K562 (cell line): ENCODE measurements around the gene IRF2. TPM values are rescaled to one million over a fixed set of nuclear protein-coding genes. Genes with fewer than 3 reads are reported as not detected.

ENCODE experiments used
- ATAC-seq: fragments of 200-7000 bp; cut with Tn5 transposase; 3 replicates; pipeline ENCODE4 v1.9.1; 2020; ENCODE audit warnings: moderate library complexity
- BruUV-seq: library from RNA; stranded (reverse); fragments of 400-500 nt; replicated peaks from 2 replicates; lab custom pipeline; 2021; lab: Mats Ljungman, UMichigan
- CTCF ChIA-PET: fragments of 300-600 bp; formaldehyde crosslinking; extraction: SDS; loops from one replicate; lab custom pipeline; 2021; ENCODE audit warnings: low intra/inter-chr PET ratio; lab: Yijun Ruan, JAX
- POLR2A ChIA-PET: fragments of 300-600, 350-650 bp; sonication (Branson Sonifier 250); formaldehyde crosslinking; extraction: SDS; loops from one replicate; lab custom pipeline; 2021; ENCODE audit warnings: antibody characterized with exemption, inconsistent platforms; lab: Yijun Ruan, JAX
- DNase-seq, 4 experiments: peaks; one replicate each; pipeline versions ENCODE4 v3.0.0 to v3.0.0-alpha.2; 2011 to 2018; ENCODE audit warnings: low spot score in 3 of 4, mixed read lengths in 3 of 4; ENCODE audit errors: extremely low read depth in 1 of 4
- FAIRE-seq: peaks from 2 replicates; lab custom pipeline; 2011; peaks lifted over from hg19 to GRCh38; lab: Jason Lieb, UNC
- H2AFZ ChIP-seq: 2 replicates; pipeline ENCODE4 v1.6.0; 2011; ENCODE audit warnings: low read depth, low read length, control low read depth, inconsistent platforms
- H3K27ac ChIP-seq: fragments of 200-600 bp; 3 replicates; pipeline ENCODE4 v1.8.0; 2011; ENCODE audit warnings: low read depth, mild to moderate bottlenecking, control low read depth, inconsistent platforms, low read length, moderate library complexity, mixed read lengths; ENCODE audit errors: extremely low read depth
- H3K27me3 ChIP-seq, 2 experiments: fragments of 300-600 bp in 1 of 2; 2 replicates in 1 of 2; 3 replicates in 1 of 2; pipeline versions ENCODE4 v1.6.0 to v1.8.0; 2011; ENCODE audit warnings: inconsistent platforms in 2 of 2, low read length in 2 of 2, mild to moderate bottlenecking in 1 of 2, mixed read lengths in 1 of 2, moderate library complexity in 1 of 2; ENCODE audit not compliant: control insufficient read depth in 2 of 2, insufficient read depth in 2 of 2
- H3K36me3 ChIP-seq: fragments of 300-600 bp; 3 replicates; pipeline ENCODE4 v1.8.0; 2011; ENCODE audit warnings: mild to moderate bottlenecking, low read length, inconsistent platforms; ENCODE audit not compliant: control insufficient read depth, insufficient read depth
- H3K4me1 ChIP-seq, 2 experiments: fragments of 200-600 bp in 1 of 2; replicated peaks in 1 of 2; 2 replicates in 1 of 2; 3 replicates in 1 of 2; pipeline versions ENCODE4 v1.5.1 to v1.8.0; 2011; ENCODE audit warnings: inconsistent platforms in 2 of 2, low read length in 2 of 2, mild to moderate bottlenecking in 1 of 2, mixed read lengths in 1 of 2, moderate library complexity in 1 of 2; ENCODE audit not compliant: control insufficient read depth in 2 of 2, insufficient read depth in 2 of 2
- H3K4me2 ChIP-seq: 2 replicates; pipeline ENCODE4 v1.6.1; 2011; ENCODE audit warnings: low read length, control low read depth, inconsistent platforms, mixed read lengths; ENCODE audit not compliant: insufficient read depth
- H3K4me3 ChIP-seq: fragments of 200-600 bp; sonication (generic), shearing (Covaris generic); 2 replicates; pipeline ENCODE4 v1.5.1; 2016; ENCODE audit warnings: control low read depth, inconsistent platforms
- H3K79me2 ChIP-seq: fragments of 200-600 bp; 3 replicates; pipeline ENCODE4 v1.8.0; 2011; ENCODE audit warnings: low read length, inconsistent platforms; ENCODE audit not compliant: control insufficient read depth, insufficient read depth
- H3K9ac ChIP-seq, 2 experiments: 2 replicates each; pipeline versions ENCODE4 v1.6.0 to v1.6.1; 2011; ENCODE audit warnings: low read depth in 2 of 2, low read length in 2 of 2, control low read depth in 1 of 2, inconsistent platforms in 1 of 2, mild to moderate bottlenecking in 1 of 2, mixed read lengths in 1 of 2; ENCODE audit not compliant: insufficient read depth in 1 of 2
- H3K9me1 ChIP-seq: one replicate; pipeline ENCODE4 v1.6.0; 2011; ENCODE audit warnings: inconsistent platforms, mild to moderate bottlenecking, low read length, moderate library complexity; ENCODE audit not compliant: control insufficient read depth, insufficient read depth
- H3K9me3 ChIP-seq: replicated peaks from 2 replicates; pipeline ENCODE4 v1.5.1; 2011; ENCODE audit warnings: low read depth, low read length, inconsistent platforms; ENCODE audit not compliant: control insufficient read depth, insufficient read depth
- H4K20me1 ChIP-seq: replicated peaks from 2 replicates; pipeline ENCODE4 v1.6.1; 2011; ENCODE audit warnings: low read length, inconsistent platforms, mixed read lengths; ENCODE audit not compliant: control insufficient read depth, insufficient read depth
- ASH1L ChIP-seq: fragments of 450-650 bp; IDR thresholded peaks from 2 replicates; pipeline ENCODE4 v1.6.1; 2018; ENCODE audit warnings: borderline replicate concordance, mild to moderate bottlenecking, low read depth; ENCODE audit not compliant: partially characterized antibody
- DACH1 ChIP-seq: fragments of 450-650 bp; IDR thresholded peaks from 2 replicates; pipeline ENCODE4 v1.6.1; 2018; ENCODE audit not compliant: partially characterized antibody
- MLLT1 ChIP-seq, 2 experiments: fragments of 450-650 bp; IDR thresholded peaks; 2 replicates each; pipeline ENCODE4 v1.6.1; 2016
- NFIC ChIP-seq: fragments of 450-650 bp; IDR thresholded peaks from 2 replicates; pipeline ENCODE4 v1.6.1; 2017; ENCODE audit warnings: mild to moderate bottlenecking, inconsistent platforms
- POLR2B ChIP-seq: fragments of 450-650 bp; IDR thresholded peaks from 2 replicates; pipeline ENCODE4 v1.6.1; 2018; ENCODE audit warnings: low read depth; ENCODE audit not compliant: partially characterized antibody
- SMAD4 ChIP-seq: fragments of 250-450 bp; sonication (Bioruptor Pico); conservative IDR thresholded peaks from 2 replicates; pipeline ENCODE4 v1.8.0; 2021; ENCODE audit warnings: inconsistent platforms, mild to moderate bottlenecking, moderate library complexity
- TCF15 ChIP-seq: fragments of 250-450 bp; sonication (Bioruptor Pico); IDR thresholded peaks from 2 replicates; pipeline ENCODE4 v1.8.0; 2022; ENCODE audit warnings: moderate library complexity, mild to moderate bottlenecking, inconsistent platforms
- TGIF2 ChIP-seq: sonication (generic); formaldehyde crosslinking; IDR thresholded peaks from 2 replicates; pipeline ENCODE4 v1.8.1; 2022; ENCODE audit warnings: mild to moderate bottlenecking, missing genetic modification reagents, moderate library complexity
- ZNF431 ChIP-seq: sonication (generic); formaldehyde crosslinking; IDR thresholded peaks from 2 replicates; pipeline ENCODE4 v1.8.0; 2022; ENCODE audit warnings: mild to moderate bottlenecking, missing genetic modification reagents
- WGBS: fragments of 100-300 bp; shearing (Covaris generic); methylation state at CpG from one replicate; pipeline ENCODE4 v1.1.6; 2016; ENCODE audit warnings: low coverage, mixed read lengths; ENCODE audit not compliant: insufficient coverage; ENCODE audit errors: missing lambda C conversion rate; 5-methylcytosine and 5-hydroxymethylcytosine counted together
- in situ Hi-C: fragments of 300-500 bp; cut with MboI; formaldehyde crosslinking; loops from 4 replicates; pipeline ENCODE4 v1.15.0; 2018; ENCODE audit warnings: inconsistent platforms, mixed read lengths
- intact Hi-C: fragments of 100-400 bp; cut with micrococcal nuclease; formaldehyde crosslinking; loops from 2 replicates; pipeline ENCODE4 v1.14.2; 2022
- polyA plus RNA-seq, 8 experiments: library from polyadenylated mRNA; depleted of rRNA in 4 of 8; stranded (reverse) in 5 of 8; unstranded in 3 of 8; fragments of >200 nt; fragmentation: Nextera tagmentation in 2 of 8; fragmentation: Illumina TruSeq in 1 of 8; extraction: Ambion mirVana in 2 of 8; extraction: Trizol in 1 of 8; gene quantifications; 2 replicates each; pipeline versions ENCODE4 v1.2.1 to v1.2.3, GENCODE V29; 2011 to 2014; ENCODE audit warnings: inconsistent platforms in 1 of 8, missing spikeins in 1 of 8
- total RNA-seq, 7 experiments: library from RNA; depleted of rRNA in 6 of 7; stranded (reverse); fragments of >200 nt in 6 of 7; fragmentation: Illumina TruSeq in 2 of 7; extraction: Trizol in 2 of 7; gene quantifications; 2 replicates each; pipeline versions ENCODE4 v1.2.1 to v1.2.3, GENCODE V29; 2011 to 2021; ENCODE audit warnings: low replicate concordance in 1 of 7
- TF ChIP-seq, protein P1 (sequence below): fragments of 450-650 bp; formaldehyde crosslinking; IDR thresholded peaks from 2 replicates; pipeline ENCODE4 v1.4.0; 2020; ENCODE audit warnings: mild to moderate bottlenecking, moderate library complexity
- TF ChIP-seq, protein P2 (sequence below): fragments of 450-650 bp; formaldehyde crosslinking; IDR thresholded peaks from 2 replicates; pipeline ENCODE4 v1.4.0; 2020; ENCODE audit warnings: mild to moderate bottlenecking, moderate library complexity

The IRF2 gene
- total and polyA plus RNA-seq, 9 of the 15 experiments (the other 6 are each of a cell fraction or from before 2014, with no cell fraction given), result 7.1 to 17.1 (median 11.3) TPM

DNA sequence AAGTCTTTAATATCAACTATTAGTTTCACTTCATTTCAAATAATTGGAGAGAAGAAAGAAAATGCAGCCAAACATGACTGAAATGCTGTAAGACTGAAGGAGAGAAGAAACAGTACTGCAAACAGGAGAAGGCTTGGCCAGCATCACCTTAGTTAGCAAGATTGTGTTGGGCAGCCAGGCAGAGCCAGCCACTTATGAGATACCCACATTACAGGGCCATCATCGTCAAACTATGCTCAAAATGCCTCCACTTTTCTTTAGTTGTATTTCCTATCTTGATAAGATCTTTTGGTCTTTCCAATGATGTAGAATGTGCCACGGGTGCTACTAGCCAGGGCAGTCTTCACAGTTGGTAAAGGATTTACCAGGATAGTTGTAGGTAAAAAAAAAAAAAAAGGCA is 10.9 kb upstream of the IRF2 start:
- FAIRE-seq (no peak), DNase-seq (no peak), ATAC-seq (no peak)
- H2AFZ ChIP-seq, result 0 out of 2 replicates have a peak overlapping the region, but pooled peaks have one; percentile 32
- no peaks in the 10 kb centered on the region for H3K9me1 ChIP-seq
- no peak overlapping the region for H3K4me3 ChIP-seq
- no peak overlapping the region for H3K9ac ChIP-seq
- CTCF ChIA-PET, result no interaction called here
- no TSS peak for BruUV-seq
- 28% methylated on average over 2 of the region's 2 CpGs for WGBS
- H3K79me2 ChIP-seq, result no peaks in the 10 kb centered on the region
- TF ChIP-seq, protein P1, sequence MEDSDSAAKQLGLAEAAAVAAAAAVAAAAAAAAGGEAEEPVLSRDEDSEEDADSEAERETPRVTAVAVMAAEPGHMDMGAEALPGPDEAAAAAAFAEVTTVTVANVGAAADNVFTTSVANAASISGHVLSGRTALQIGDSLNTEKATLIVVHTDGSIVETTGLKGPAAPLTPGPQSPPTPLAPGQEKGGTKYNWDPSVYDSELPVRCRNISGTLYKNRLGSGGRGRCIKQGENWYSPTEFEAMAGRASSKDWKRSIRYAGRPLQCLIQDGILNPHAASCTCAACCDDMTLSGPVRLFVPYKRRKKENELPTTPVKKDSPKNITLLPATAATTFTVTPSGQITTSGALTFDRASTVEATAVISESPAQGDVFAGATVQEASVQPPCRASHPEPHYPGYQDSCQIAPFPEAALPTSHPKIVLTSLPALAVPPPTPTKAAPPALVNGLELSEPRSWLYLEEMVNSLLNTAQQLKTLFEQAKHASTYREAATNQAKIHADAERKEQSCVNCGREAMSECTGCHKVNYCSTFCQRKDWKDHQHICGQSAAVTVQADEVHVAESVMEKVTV (CRISPR knock-in tag), result no peak
- TF ChIP-seq ASH1L, result no peak
- H4K20me1 ChIP-seq, result no peaks in the 10 kb centered on the region
- H3K27me3 ChIP-seq, result no peaks in the 10 kb centered on the region
- POLR2A ChIA-PET, result no interaction called here
- no peaks in the 10 kb centered on the region for H3K36me3 ChIP-seq
- in situ Hi-C loops (no loop called here), intact Hi-C loops (no loop called here)
- no peak overlapping the region for H3K27ac ChIP-seq
- no peaks in the 10 kb centered on the region for H3K4me1 ChIP-seq
- peaks cover 5% of the 10 kb centered on the region for H3K9me3 ChIP-seq
- no peak overlapping the region for H3K4me2 ChIP-seq

DNA sequence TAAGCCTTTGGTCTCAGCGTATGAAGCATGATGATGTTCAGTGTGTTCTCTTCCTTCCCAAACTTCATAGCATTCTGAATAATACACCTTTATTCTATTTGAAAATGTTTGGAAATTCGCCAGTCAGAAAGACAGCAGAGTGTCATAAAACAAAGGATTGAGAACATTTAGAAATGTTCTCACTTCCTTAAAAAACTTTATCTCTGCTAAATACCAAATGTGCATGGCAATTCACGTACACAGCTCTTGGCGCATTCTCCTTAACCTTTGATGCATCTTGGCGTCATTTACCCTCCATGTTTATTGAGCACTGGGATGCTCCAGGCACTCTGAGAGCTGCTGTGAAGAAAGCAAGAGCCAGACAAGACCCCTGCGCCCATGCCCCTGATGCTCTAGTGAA is 7.2 kb upstream of the IRF2 start:
- Histone ChIP-seq H3K27me3 (no peaks in the 10 kb centered on the region), H3K9me3 (peaks cover 5% of the 10 kb centered on the region), H3K27ac (no peak overlapping the region), H4K20me1 (0 out of 2 replicates have a peak, but pooled peaks cover 3% of the 10 kb centered on the region), H3K79me2 (peaks cover 2% of the 10 kb centered on the region; the same call in 2 of the 3 replicates), H3K36me3 (peaks cover 5% of the 10 kb centered on the region; the same call in 1 of the 3 replicates), H3K4me1 (peaks cover 3 to 13% of the 10 kb centered on the region in 2 experiments; a peak in 4 of 5 replicates), H3K4me3 (no peak overlapping the region), H3K4me2 (no peak overlapping the region), H2AFZ (no peak overlapping the region), H3K9me1 (no peaks in the 10 kb centered on the region), H3K9ac (no peak overlapping the region)
- ChIA-PET POLR2A (no interaction called here), CTCF (no interaction called here)
- 46% methylated on average over 6 of the region's 6 CpGs for WGBS
- ATAC-seq, result no peak
- FAIRE-seq, result no peak
- in situ Hi-C loops, result no loop called here
- no TSS peak for BruUV-seq
- no peak for DNase-seq
- intact Hi-C loops, result no loop called here
- TF ChIP-seq TCF15 (CRISPR knock-in tag) (no peak), DACH1 (no peak), TGIF2 (CRISPR knock-in tag) (no peak), NFIC (no peak), POLR2B (no peak), ZNF431 (CRISPR knock-in tag) (no peak), SMAD4 (no peak), MLLT1 (IDR thresholded peaks at IDR 0.05) (no peak)
- TF ChIP-seq, protein P2, sequence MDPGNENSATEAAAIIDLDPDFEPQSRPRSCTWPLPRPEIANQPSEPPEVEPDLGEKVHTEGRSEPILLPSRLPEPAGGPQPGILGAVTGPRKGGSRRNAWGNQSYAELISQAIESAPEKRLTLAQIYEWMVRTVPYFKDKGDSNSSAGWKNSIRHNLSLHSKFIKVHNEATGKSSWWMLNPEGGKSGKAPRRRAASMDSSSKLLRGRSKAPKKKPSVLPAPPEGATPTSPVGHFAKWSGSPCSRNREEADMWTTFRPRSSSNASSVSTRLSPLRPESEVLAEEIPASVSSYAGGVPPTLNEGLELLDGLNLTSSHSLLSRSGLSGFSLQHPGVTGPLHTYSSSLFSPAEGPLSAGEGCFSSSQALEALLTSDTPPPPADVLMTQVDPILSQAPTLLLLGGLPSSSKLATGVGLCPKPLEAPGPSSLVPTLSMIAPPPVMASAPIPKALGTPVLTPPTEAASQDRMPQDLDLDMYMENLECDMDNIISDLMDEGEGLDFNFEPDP (CRISPR knock-in tag), result no peak
